Measurements from ENCODE around the gene CD99.

DNA sequence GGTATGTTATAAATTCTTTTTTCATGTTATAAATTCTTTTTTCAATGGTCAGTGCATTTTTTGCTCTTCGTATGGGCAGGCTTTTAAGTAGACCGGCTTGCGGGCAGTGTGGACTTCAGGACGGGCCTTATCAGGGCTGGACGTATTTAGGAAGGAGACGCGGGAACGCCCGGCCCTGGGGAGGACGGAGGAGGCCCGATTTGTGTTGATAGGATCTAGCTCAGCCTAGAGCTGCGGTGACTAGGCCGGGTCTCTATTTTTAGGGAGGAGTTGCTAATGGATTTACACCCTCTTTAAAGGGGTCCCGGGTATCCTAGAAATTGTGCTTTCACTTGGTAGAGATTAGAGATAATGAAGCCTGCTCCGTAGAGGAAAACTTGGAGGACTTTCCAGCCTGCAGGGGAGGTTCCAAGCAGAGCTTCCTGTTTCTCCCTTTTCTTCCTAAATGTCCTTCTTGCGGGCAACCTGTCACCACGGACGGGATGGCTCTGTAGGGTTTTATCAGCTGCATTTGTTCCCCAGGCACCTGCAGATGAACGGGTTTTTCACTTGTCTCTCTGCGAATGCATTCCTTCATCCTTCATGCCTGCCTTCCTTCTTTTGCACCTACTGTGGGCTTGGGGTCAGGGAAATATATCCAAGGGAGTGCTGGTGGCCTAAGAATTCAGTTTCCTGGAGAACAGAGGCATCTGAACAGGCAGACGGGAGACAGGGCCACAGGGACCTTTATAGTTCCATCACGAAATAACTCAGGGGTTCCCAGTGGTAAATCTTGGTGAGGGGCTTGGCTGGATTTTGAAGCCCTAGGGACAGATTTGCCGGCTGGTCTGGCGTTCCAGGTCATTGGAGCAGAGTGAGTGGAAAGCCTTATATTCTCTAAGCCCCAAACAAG, 1.4 kb downstream of the CD99 start:
- TF ChIP-seq EP300 (IDR thresholded peaks at IDR 0.05) (no peak), POLR2AphosphoS5 (IDR thresholded peaks at IDR 0.05) (no peak)
- TF ChIP-seq, protein P1, sequence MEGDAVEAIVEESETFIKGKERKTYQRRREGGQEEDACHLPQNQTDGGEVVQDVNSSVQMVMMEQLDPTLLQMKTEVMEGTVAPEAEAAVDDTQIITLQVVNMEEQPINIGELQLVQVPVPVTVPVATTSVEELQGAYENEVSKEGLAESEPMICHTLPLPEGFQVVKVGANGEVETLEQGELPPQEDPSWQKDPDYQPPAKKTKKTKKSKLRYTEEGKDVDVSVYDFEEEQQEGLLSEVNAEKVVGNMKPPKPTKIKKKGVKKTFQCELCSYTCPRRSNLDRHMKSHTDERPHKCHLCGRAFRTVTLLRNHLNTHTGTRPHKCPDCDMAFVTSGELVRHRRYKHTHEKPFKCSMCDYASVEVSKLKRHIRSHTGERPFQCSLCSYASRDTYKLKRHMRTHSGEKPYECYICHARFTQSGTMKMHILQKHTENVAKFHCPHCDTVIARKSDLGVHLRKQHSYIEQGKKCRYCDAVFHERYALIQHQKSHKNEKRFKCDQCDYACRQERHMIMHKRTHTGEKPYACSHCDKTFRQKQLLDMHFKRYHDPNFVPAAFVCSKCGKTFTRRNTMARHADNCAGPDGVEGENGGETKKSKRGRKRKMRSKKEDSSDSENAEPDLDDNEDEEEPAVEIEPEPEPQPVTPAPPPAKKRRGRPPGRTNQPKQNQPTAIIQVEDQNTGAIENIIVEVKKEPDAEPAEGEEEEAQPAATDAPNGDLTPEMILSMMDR (IDR thresholded peaks at IDR 0.05): no peak
